Measurements from ENCODE around the gene ST14. TPM values are rescaled to one million over a fixed set of nuclear protein-coding genes. Genes with fewer than 3 reads are reported as not detected.
"Not testable (repeated sequence)": the region's sequence is repeated elsewhere in the genome, so short reads cannot be mapped to it uniquely, and the experiment has no call there.

The ST14 gene
- total and polyA plus RNA-seq, 8 donors, result 37.5 to 101 (median 48.5) TPM

DNA sequence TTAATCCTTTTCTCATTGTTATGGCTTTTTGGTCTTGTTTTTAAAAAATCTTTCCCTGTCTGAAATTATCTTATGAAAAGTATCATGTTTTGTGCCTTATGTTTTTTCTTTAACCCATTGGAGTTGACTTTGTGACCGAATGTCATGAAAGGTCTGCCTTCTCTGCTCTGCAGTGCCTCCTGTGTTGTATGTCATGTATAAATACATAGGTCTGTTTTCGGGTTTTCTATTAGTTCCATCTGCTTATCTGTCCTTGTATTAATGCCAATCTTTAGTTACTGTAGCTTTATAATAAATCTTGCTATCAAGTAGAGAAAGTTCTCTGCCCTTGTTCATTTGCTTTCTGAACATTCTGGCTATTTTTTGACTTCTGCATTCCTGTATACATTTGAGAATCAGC, 82.1 kb downstream of the ST14 start:
- WGBS, 2 donors, result 66 to 75% methylated on average over 2 of the region's 2 CpGs
- H3K27me3 ChIP-seq, result no peaks in the 10 kb centered on the region
- H3K36me3 ChIP-seq, result peaks cover 0 to 19% (median 4%) of the 10 kb centered on the region in 3 donors
- peaks cover 0 to 5% (median 4%) of the 10 kb centered on the region in 3 donors for H3K4me1 ChIP-seq
- intact Hi-C loops (cut with DNase I), result no loop called here
- TF ChIP-seq, protein P1, sequence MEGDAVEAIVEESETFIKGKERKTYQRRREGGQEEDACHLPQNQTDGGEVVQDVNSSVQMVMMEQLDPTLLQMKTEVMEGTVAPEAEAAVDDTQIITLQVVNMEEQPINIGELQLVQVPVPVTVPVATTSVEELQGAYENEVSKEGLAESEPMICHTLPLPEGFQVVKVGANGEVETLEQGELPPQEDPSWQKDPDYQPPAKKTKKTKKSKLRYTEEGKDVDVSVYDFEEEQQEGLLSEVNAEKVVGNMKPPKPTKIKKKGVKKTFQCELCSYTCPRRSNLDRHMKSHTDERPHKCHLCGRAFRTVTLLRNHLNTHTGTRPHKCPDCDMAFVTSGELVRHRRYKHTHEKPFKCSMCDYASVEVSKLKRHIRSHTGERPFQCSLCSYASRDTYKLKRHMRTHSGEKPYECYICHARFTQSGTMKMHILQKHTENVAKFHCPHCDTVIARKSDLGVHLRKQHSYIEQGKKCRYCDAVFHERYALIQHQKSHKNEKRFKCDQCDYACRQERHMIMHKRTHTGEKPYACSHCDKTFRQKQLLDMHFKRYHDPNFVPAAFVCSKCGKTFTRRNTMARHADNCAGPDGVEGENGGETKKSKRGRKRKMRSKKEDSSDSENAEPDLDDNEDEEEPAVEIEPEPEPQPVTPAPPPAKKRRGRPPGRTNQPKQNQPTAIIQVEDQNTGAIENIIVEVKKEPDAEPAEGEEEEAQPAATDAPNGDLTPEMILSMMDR (IDR thresholded peaks at IDR 0.05), result no peak
- H3K27ac ChIP-seq, result no peak overlapping the region
- FAIRE-seq (no peak), ATAC-seq (no peak), DNase-seq (no peak)
- H3K9me3 ChIP-seq, result no peaks in the 10 kb centered on the region
- H3K4me3 ChIP-seq, result no peak overlapping the region

DNA sequence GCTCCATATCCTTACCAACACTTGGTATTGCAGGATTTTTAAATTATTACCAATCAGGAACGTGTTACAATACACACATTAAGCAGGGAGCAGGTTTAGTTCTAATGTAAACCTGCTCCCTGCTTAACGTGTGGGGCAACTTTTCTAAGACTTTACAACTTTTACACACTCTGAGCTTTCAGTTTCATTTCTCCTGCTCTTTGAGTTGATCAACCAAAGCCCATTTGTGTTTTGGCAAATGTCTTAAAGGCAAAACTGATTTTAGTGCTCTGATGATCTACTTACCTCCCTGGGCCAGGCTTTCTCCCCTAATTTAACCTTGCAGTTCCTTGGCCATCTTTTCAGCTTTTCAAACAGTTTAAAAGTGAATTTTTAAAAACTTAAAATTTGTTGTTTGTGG, 84.2 kb downstream of the ST14 start:
- H3K36me3 ChIP-seq, result peaks cover 0 to under 1% (median 0%) of the 10 kb centered on the region in 3 donors
- intact Hi-C loops (cut with DNase I), result no loop called here
- ATAC-seq (no peak), DNase-seq (no peak), FAIRE-seq (no peak)
- no peak overlapping the region for H3K27ac ChIP-seq
- H3K4me3 ChIP-seq, result no peak overlapping the region
- 81 to 85% methylated on average over 2 of the region's 2 CpGs for WGBS, 2 donors
- no peaks in the 10 kb centered on the region for H3K27me3 ChIP-seq
- H3K9me3 ChIP-seq, result no peaks in the 10 kb centered on the region
- TF ChIP-seq, protein P1 (IDR thresholded peaks at IDR 0.05), result no peak
- peaks cover 0 to 5% (median 4%) of the 10 kb centered on the region in 3 donors for H3K4me1 ChIP-seq

DNA sequence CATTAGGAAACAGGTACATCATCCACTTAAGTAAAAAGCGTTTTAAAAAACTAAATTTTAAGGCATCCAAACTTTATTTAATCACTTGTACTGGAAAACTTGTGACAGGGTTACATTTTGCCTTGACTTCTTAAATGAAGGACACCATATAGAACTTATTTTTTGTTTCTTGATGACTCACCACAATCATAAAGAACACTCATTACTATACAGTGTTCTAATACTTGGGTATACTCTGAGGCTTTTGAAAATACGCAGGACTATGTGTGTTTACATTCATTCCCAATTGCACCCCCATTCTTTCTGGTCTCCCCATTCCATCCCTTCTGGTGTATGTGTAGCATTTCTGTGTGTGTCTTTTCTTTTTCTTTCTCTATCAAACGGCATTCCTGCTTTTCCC, 85.3 kb downstream of the ST14 start:
- ATAC-seq (no peak), DNase-seq (no peak), FAIRE-seq (no peak)
- Histone ChIP-seq H3K4me1 (peaks cover 0 to 5% (median 4%) of the 10 kb centered on the region in 3 donors), H3K27me3 (no peaks in the 10 kb centered on the region), H3K9me3 (no peaks in the 10 kb centered on the region), H3K36me3 (no peaks in the 10 kb centered on the region), H3K4me3 (no peak overlapping the region), H3K27ac (no peak overlapping the region)
- intact Hi-C loops (cut with DNase I), result no loop called here
- WGBS, 2 donors, result 96 to 97% methylated on average over 3 of the region's 3 CpGs
- TF ChIP-seq, protein P1 (IDR thresholded peaks at IDR 0.05), result no peak

DNA sequence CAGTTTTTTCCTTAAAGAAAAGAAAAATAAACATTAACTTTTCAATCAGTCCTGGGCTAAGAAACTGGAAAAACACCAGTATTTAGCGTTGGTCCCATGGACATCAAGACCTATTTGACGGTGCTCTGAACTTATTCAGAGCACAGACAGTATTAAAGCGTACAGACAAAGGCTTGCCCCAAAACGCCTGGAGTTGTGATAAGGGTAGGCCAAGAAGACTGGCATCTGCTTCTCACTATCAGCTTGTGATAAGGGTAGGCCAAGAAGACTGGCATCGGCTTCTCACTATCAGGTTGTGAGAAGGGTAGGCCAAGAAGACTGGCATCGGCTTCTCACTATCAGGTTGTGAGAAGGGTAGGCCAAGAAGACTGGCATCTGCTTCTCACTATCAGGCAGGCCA, 85.8 kb downstream of the ST14 start:
- 52 to 63% methylated on average over 6 of the region's 6 CpGs for WGBS, 2 donors
- intact Hi-C loops (cut with DNase I); H3K4me3 ChIP-seq; ATAC-seq; H3K27ac ChIP-seq; H3K9me3 ChIP-seq; H3K27me3 ChIP-seq; H3K36me3 ChIP-seq; DNase-seq; FAIRE-seq; H3K4me1 ChIP-seq: not testable (repeated sequence)

DNA sequence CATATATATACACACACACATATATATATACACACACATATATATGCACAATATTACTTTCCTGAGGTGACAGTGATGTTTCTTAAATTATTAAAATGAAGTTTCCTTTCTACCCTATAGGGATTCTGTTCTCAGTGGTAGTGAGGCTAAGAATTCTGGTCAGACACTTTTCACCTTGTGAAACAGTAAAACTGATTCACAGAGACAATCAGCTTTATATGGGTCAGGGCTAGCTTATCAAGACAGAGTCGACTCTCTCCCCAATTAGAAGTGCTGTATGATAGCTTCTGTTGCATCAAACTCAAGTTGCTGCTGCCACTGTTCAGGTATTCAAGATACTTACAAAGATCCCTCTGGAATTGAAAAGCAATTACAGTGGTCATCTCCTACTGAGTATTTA, 86.7 kb downstream of the ST14 start:
- H3K27ac ChIP-seq, result no peak overlapping the region
- no peak overlapping the region for H3K4me3 ChIP-seq
- ATAC-seq, result no peak
- 37 to 62% methylated on average over 1 of the region's 1 CpG for WGBS, 2 donors
- no peak for FAIRE-seq
- intact Hi-C loops (cut with DNase I), result no loop called here
- H3K9me3 ChIP-seq, result no peaks in the 10 kb centered on the region
- H3K27me3 ChIP-seq, result no peaks in the 10 kb centered on the region
- H3K36me3 ChIP-seq, result peaks cover 0 to 4% (median 0%) of the 10 kb centered on the region in 3 donors
- DNase-seq, result no peak
- peaks cover 0 to 5% (median 4%) of the 10 kb centered on the region in 3 donors for H3K4me1 ChIP-seq
- TF ChIP-seq, protein P1 (IDR thresholded peaks at IDR 0.05), result no peak
